Umbilical cord (tissue), 2 donors: ENCODE measurements around the gene SPNS2. TPM values are rescaled to one million over a fixed set of nuclear protein-coding genes. Genes with fewer than 3 reads are reported as not detected.

Experiments
- DNase-seq: peaks from one replicate; pipeline ENCODE4 v3.0.0-alpha.2; 2015; ENCODE audit warnings: low spot score
- total RNA-seq: library from RNA; depleted of rRNA; stranded (reverse); fragments of >200 nt; gene quantifications from one replicate; pipeline ENCODE4 v1.2.3, GENCODE V29; 2014; ENCODE audit warnings: low replicate concordance; ENCODE audit not compliant: insufficient read depth

The SPNS2 gene
- total RNA-seq, 1 donor from 2014 or later = 5.8 TPM

- no peak for DNase-seq
These were observed 4.8 kb downstream of the SPNS2 start for GRCh38 chr17:4503283-4504025.

- no peak for DNase-seq
These were observed 5.5 kb downstream of the SPNS2 start for GRCh38 chr17:4504188-4504587.

GRCh38 chr17:4505187-4505586 lies 6.5 kb downstream of the SPNS2 start:
- DNase-seq = no peak

DNA sequence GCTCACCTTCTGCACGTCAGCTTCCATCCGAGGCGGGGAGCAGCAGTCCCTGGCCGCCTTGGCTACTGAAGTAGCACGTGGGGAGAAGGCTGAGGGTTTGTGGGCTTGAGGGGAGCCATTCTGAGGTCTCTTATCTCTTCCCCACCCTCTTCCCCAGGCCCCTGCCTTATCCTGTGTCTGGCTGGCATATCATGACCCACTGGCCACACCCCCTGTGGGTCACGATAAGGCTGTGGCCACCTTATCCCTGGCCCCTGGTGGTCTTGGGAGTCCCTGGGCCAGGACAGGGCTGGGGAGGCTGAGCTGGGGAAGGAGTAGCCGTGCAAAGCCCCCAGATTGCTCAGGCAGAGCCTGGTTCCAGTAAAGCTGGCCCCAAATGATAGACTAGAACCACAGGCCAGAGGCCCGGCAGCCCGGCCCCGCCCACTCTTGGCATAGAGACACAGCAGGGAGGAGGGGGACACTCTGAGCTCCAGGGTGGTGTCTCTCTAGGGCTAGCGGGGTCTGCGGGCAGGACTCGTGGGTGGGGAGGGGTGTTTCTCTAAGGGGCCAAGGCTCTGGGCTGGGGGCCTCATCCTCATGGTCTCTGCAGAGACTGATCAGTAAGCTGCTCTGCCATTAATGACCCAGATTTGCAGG lies 7.6 kb downstream of the SPNS2 start:
- DNase-seq = no peak

GRCh38 chr17:4506892-4507291 lies 8.2 kb downstream of the SPNS2 start:
- no peak for DNase-seq

DNA sequence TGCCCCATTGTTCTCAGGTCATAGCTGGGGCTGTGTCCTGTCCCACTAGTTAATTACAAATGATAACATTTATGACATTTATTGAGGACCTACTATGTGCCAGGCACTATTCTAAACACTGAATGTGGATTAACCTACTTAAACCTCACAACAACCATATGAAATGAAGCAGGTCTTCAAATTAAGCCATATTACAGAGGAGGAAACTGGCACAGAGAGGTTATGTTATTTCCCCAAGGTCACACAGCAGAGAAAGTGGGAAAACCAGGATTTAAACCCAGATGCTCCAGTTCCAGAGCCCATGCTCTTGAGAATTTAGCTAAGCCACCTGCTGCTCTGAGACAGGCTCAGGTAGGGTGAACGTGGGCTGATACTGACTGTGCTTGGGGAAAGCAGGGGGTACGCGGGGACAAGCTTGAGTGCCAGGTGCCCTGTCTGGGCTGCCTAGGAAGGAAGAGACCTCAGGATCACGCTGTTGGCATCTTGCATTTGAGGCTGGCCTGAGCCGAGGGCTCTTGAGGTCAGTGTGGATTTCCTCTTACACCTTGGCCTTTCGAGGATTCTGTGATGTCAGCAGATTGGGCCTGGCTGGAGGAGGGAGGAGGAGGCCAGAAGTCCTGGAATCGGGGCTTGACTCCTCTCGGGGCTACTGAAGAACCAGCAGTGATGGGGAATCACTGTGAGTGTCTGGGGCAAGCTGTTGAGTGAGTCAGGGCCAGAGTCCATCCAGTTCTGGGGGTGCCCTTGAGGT lies 8.9 kb downstream of the SPNS2 start:
- DNase-seq = no peak

GRCh38 chr17:4508207-4508606 lies 9.5 kb downstream of the SPNS2 start:
- DNase-seq = no peak

DNA sequence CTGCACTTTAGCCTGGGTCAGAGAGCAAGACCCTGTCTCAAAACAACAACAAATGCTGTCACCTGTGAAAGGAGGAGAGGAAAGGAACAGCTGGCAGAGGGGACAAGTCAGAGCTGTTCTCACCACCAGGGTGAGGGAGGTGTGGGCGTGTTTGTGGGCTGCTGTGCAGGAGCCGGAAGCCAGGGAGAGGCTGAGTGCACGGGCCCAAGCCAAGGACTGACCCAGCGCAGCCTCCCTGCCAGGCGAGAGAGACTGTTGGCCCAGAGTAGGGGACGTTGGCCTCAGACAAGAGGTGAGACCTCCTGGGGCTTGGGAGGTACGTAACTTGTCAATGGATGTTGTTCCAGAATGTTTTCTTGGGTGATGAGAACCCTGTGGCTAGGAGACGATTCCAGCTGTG lies 10.7 kb downstream of the SPNS2 start:
- DNase-seq = no peak

- DNase-seq = no peak
These were observed 11.4 kb downstream of the SPNS2 start for GRCh38 chr17:4509923-4510617.

DNA sequence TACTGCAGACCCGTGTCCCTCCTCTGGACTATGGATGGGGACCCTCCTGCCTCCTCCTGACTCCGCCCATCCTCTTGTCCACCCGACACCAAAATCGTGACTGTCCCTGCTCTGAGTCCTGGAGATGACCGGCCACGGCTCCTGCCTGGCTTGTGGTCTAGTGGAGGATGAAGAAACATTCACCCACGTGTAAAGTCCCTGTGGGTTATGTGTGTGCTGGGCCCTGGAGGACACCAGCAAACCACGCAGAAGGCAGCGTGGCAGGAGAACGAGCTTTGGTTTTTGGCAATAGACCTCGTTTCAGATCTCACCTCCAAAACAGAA lies 11.9 kb downstream of the SPNS2 start:
- no peak for DNase-seq

GRCh38 chr17:4511199-4511932 lies 12.7 kb downstream of the SPNS2 start:
- DNase-seq = no peak

GRCh38 chr17:4512156-4513112 lies 13.8 kb downstream of the SPNS2 start:
- DNase-seq = no peak

GRCh38 chr17:4513113-4514032 lies 14.7 kb downstream of the SPNS2 start:
- DNase-seq = no peak

DNA sequence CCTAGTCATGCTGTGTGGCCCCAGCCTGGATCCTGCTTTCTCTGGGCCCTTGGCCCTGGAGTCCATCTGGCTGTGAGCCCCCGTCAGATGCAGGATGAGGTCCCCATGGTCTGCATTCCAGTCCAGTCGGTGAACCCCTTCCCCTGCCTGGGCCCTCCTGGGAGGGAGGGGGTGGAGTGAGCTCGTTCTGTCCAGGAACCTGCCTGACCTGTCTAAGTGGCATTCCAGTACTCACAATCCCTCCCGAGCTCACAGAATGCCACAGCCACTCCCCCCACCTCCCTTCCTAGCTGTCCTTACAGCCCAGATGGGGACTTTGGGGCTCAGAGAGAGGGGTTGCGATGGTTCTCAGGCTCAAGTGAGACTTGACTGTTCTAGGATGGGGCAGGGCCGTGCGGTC lies 15.5 kb downstream of the SPNS2 start:
- DNase-seq = peak; percentile 75

DNA sequence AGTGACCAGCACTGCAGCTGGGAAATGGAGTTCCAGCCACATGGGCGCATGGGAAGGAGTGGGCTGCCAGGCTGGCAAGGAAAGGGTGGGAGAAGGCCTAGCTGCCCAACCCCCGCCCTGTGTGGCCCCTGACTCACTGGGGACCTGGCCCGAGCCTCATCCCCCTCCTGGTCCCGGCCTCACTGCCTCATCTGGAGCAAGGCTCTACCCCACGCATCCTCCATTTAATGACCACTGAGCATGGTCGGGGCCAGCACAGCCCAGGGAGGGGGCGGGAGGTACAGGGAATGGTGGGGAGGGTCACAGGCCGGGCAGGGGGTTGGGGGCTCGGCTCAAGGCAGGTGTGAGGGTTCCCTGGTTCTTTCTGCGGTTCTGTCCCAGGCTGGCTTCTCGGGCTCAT lies 16.1 kb downstream of the SPNS2 start:
- DNase-seq = no peak

DNA sequence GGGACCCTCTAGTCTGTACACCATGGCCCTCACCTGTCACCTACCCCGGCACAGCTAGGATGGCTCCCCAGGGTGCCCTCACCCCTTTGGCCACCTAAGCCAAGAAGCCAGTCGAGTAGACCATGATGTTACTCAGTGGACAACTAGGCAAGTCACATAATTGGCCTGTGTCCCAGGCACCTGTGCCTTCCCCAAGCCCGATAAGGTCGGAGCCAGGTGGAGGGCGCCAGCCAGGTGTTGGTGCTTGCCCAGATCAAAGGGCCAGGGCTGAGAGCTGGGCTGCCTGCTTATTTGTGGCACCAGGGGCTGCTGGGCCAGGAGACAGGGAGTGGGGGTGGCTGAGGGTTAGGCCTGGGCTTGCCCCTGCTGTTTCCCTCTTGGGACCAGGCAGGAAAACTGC lies 16.8 kb downstream of the SPNS2 start:
- DNase-seq = no peak

DNA sequence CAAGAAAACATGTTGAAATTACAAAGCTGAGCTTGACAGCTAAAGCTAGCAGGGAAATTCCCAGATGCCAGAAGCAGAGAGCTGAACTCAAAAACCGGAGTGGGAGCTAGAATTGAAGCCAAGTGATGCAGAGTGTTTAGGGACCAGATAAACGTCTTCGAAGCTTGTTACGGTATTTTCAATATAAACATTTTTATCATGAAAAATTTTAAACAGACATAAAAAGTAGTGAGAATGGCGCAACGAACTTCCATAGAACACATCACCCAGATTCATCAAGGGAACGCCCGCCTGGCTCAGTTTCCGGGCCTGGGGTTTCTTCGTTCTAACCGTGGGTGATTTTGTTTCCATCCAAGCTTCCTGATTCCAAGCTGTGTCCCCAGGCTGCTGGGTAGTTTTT lies 18.1 kb downstream of the SPNS2 start:
- peak; percentile 71 for DNase-seq

GRCh38 chr17:4518901-4519300 lies 20.2 kb downstream of the SPNS2 start:
- no peak for DNase-seq

GRCh38 chr17:4519361-4519788 lies 20.7 kb downstream of the SPNS2 start:
- DNase-seq = peak; percentile 40
